Uterus (tissue), 4 donors: Measurements from ENCODE around the gene PANK4. TPM values are rescaled to one million over a fixed set of nuclear protein-coding genes. Genes with fewer than 3 reads are reported as not detected.

Source experiments
- DNase-seq, 2 donors: peaks; one replicate each; pipeline ENCODE4 v3.0.0-alpha.2; 2019 to 2020
- H3K27ac ChIP-seq, 2 donors: fragments of 200-600 bp; sonication (generic); 1 replicate in 1 of 2; 2 replicates in 1 of 2; pipeline ENCODE4 v1.5.1; 2016 to 2018
- H3K27me3 ChIP-seq, 2 donors: fragments of 200-600 bp; sonication (generic); one replicate each; pipeline ENCODE4 v1.5.1; 2018 to 2019; ENCODE audit warnings: control low read depth in 1 of 2
- H3K36me3 ChIP-seq, 2 donors: fragments of 200-600 bp; sonication (generic); one replicate each; pipeline ENCODE4 v1.5.1; 2019; ENCODE audit warnings: control low read depth in 1 of 2
- H3K4me1 ChIP-seq, 2 donors: fragments of 200-600 bp; sonication (generic); one replicate each; pipeline ENCODE4 v1.5.1; 2018 to 2019; ENCODE audit warnings: control low read depth in 1 of 2
- H3K4me3 ChIP-seq, 2 donors: fragments of 200-600 bp; sonication (generic); 1 replicate in 1 of 2; 2 replicates in 1 of 2; pipeline ENCODE4 v1.5.1; 2018 to 2019; ENCODE audit warnings: mild to moderate bottlenecking in 1 of 2
- H3K9me3 ChIP-seq, 2 donors: fragments of 200-600 bp; sonication (generic); one replicate each; pipeline ENCODE4 v1.5.1; 2019; ENCODE audit warnings: control low read depth in 1 of 2
- CTCF ChIP-seq, 4 experiments: fragments of 200-600 bp in 2 of 4; fragments of 450-650 bp in 2 of 4; sonication (generic) in 2 of 4; IDR thresholded peaks; one replicate each; pipeline ENCODE4 v1.5.1; 2016 to 2019; ENCODE audit warnings: antibody characterized with exemption in 4 of 4, mild to moderate bottlenecking in 2 of 4, moderate library complexity in 1 of 4
- POLR2A ChIP-seq, 2 donors: fragments of 450-650 bp; IDR thresholded peaks; one replicate each; pipeline ENCODE4 v1.6.1; 2016; ENCODE audit warnings: antibody characterized with exemption in 2 of 2, mild to moderate bottlenecking in 1 of 2, moderate library complexity in 1 of 2
- intact Hi-C: fragments of 100-400 bp; cut with DNase I; formaldehyde crosslinking; loops from one replicate; pipeline ENCODE4 v1.15.1; 2023; ENCODE audit warnings: low total_unique reads
- total RNA-seq, 4 donors: library from RNA; depleted of rRNA in 3 of 4; stranded (reverse); fragments of >200 nt in 3 of 4; gene quantifications; one replicate each; pipeline versions ENCODE4 v1.1.0 to v1.2.4, GENCODE V29; 2014 to 2023
- donor health status: DM: yes; HTN: yes; CAD: no.

The PANK4 gene
- total RNA-seq, 4 donors from 2014 or later = 29.2 to 43.9 (median 33.6) TPM

GRCh38 chr1:2560299-2561073 lies 34.1 kb upstream of the PANK4 start:
- H3K4me1 ChIP-seq = peaks cover 0 to under 1% of the 10 kb centered on the region in 2 donors
- no peak overlapping the region for H3K4me3 ChIP-seq
- H3K27ac ChIP-seq = no peak overlapping the region
- intact Hi-C loops = no loop called here
- no peak for DNase-seq
- H3K27me3 ChIP-seq = no peaks in the 10 kb centered on the region
- TF ChIP-seq POLR2A (IDR thresholded peaks at IDR 0.05) (no peak), CTCF (IDR thresholded peaks at IDR 0.05) (no peak)
- no peaks in the 10 kb centered on the region for H3K36me3 ChIP-seq
- H3K9me3 ChIP-seq = no peaks in the 10 kb centered on the region

GRCh38 chr1:2559509-2560298 lies 33.3 kb upstream of the PANK4 start:
- no peak for DNase-seq

GRCh38 chr1:2558861-2559260 lies 32.5 kb upstream of the PANK4 start:
- no peak overlapping the region for H3K27ac ChIP-seq
- H3K4me1 ChIP-seq = peaks cover 0 to 7% of the 10 kb centered on the region in 2 donors
- no peaks in the 10 kb centered on the region for H3K9me3 ChIP-seq
- TF ChIP-seq POLR2A (IDR thresholded peaks at IDR 0.05) = no peak
- no peak for TF ChIP-seq CTCF (IDR thresholded peaks at IDR 0.05)
- no peaks in the 10 kb centered on the region for H3K36me3 ChIP-seq
- intact Hi-C loops = no loop called here
- no peak overlapping the region for H3K4me3 ChIP-seq
- no peak for DNase-seq
- no peaks in the 10 kb centered on the region for H3K27me3 ChIP-seq

More at GRCh38 chr1:2559509-2560298, 33.3 kb upstream of the PANK4 start:
- H3K9me3 ChIP-seq = no peaks in the 10 kb centered on the region
- no peaks in the 10 kb centered on the region for H3K36me3 ChIP-seq
- peaks cover 0 to 7% of the 10 kb centered on the region in 2 donors for H3K4me1 ChIP-seq
- H3K27ac ChIP-seq = no peak overlapping the region
- H3K4me3 ChIP-seq = no peak overlapping the region
- no peak for TF ChIP-seq POLR2A (IDR thresholded peaks at IDR 0.05)
- TF ChIP-seq CTCF (IDR thresholded peaks at IDR 0.05) = no peak
- no peaks in the 10 kb centered on the region for H3K27me3 ChIP-seq
- intact Hi-C loops = no loop called here

- H3K27ac ChIP-seq = no peak overlapping the region
- DNase-seq = no peak
- H3K36me3 ChIP-seq = no peaks in the 10 kb centered on the region
- H3K4me1 ChIP-seq = peaks cover 0 to 7% of the 10 kb centered on the region in 2 donors
- no peak overlapping the region for H3K4me3 ChIP-seq
- TF ChIP-seq CTCF (IDR thresholded peaks at IDR 0.05) = no peak
- no peak for TF ChIP-seq POLR2A (IDR thresholded peaks at IDR 0.05)
- no peaks in the 10 kb centered on the region for H3K27me3 ChIP-seq
- intact Hi-C loops = no loop called here
- H3K9me3 ChIP-seq = no peaks in the 10 kb centered on the region
These were observed 32.0 kb upstream of the PANK4 start for GRCh38 chr1:2558420-2558819.
